Activated CD4-positive, alpha-beta T cell treated with anti-CD3 and anti-CD28 coated beads for 48 hours (primary cell): ENCODE data around the gene HSPB6.
"Not testable (repeated sequence)": the region's sequence is repeated elsewhere in the genome, so short reads cannot be mapped to it uniquely, and the experiment has no call there.

Source experiments
- DNase-seq: peaks from one replicate; pipeline ENCODE4 v3.0.0-alpha.2; 2020

Gene HSPB6

GRCh38 chr19:35756377-35757230, at the start of gene HSPB6:
HSPB6 (minus strand) TSS chr19:35757029; CDS start chr19:35757008, 21 bp downstream.
- no peak for DNase-seq

GRCh38 chr19:35806597-35806996, 49.8 kb upstream of the HSPB6 start:
- DNase-seq, result no peak

- DNase-seq, result no peak
These were observed 48.8 kb upstream of the HSPB6 start for GRCh38 chr19:35805526-35806102.

- DNase-seq, result no peak
These were observed 45.0 kb upstream of the HSPB6 start for GRCh38 chr19:35801828-35802227.

GRCh38 chr19:35797663-35798062, 40.8 kb upstream of the HSPB6 start:
- peak; percentile 28 for DNase-seq

GRCh38 chr19:35796645-35797542, 40.1 kb upstream of the HSPB6 start:
- DNase-seq, result no peak

GRCh38 chr19:35795564-35795963, 38.7 kb upstream of the HSPB6 start:
- not testable (repeated sequence) for DNase-seq

GRCh38 chr19:35793381-35794165, 36.7 kb upstream of the HSPB6 start:
- no peak for DNase-seq

GRCh38 chr19:35792888-35793287, 36.1 kb upstream of the HSPB6 start:
- DNase-seq, result no peak

GRCh38 chr19:35792312-35792711, 35.5 kb upstream of the HSPB6 start:
- DNase-seq, result no peak

GRCh38 chr19:35791814-35792279, 35.0 kb upstream of the HSPB6 start:
- DNase-seq, result no peak

GRCh38 chr19:35790981-35791813, 34.4 kb upstream of the HSPB6 start:
- peak; percentile 25 for DNase-seq

GRCh38 chr19:35789978-35790944, 33.4 kb upstream of the HSPB6 start:
- no peak for DNase-seq

- DNase-seq, result no peak
These were observed 32.6 kb upstream of the HSPB6 start for GRCh38 chr19:35789195-35789977.

GRCh38 chr19:35788205-35788960, 31.6 kb upstream of the HSPB6 start:
- no peak for DNase-seq

- no peak for DNase-seq
These were observed 30.5 kb upstream of the HSPB6 start for GRCh38 chr19:35787227-35787799.

GRCh38 chr19:35786299-35787160, 29.7 kb upstream of the HSPB6 start:
- no peak for DNase-seq
